Natural killer cell (primary cell): ENCODE data around the gene ZNF367. TPM values are rescaled to one million over a fixed set of nuclear protein-coding genes. Genes with fewer than 3 reads are reported as not detected.
"Not testable (repeated sequence)": the region's sequence is repeated elsewhere in the genome, so short reads cannot be mapped to it uniquely, and the experiment has no call there.

Source experiments
- ATAC-seq, 3 donors: fragments of 150-1000 bp in 2 of 3; fragments of 200-7000 bp in 1 of 3; cut with Tn5 transposase; 1 replicate in 1 of 3; 2 replicates in 2 of 3; pipeline ENCODE4 v1.10.0; 2021; ENCODE audit warnings: mild to moderate bottlenecking in 2 of 3, moderate library complexity in 2 of 3
- DNase-seq, 2 donors: peaks; one replicate each; pipeline versions ENCODE4 v3.0.0 to v3.0.0-alpha.2; 2013 to 2021; ENCODE audit warnings: mixed read lengths in 1 of 2
- H3K27ac ChIP-seq: one replicate; pipeline ENCODE4 v1.5.1; 2013; ENCODE audit warnings: mild to moderate bottlenecking, low read length
- H3K27me3 ChIP-seq: one replicate; pipeline ENCODE4 v1.6.1; 2013; ENCODE audit warnings: low read length; ENCODE audit not compliant: control insufficient read depth, insufficient read depth
- H3K36me3 ChIP-seq: one replicate; pipeline ENCODE4 v1.6.1; 2013; ENCODE audit warnings: low read length; ENCODE audit not compliant: control insufficient read depth, insufficient read depth
- H3K4me1 ChIP-seq: one replicate; pipeline ENCODE4 v1.6.1; 2013; ENCODE audit warnings: low read length; ENCODE audit not compliant: control insufficient read depth, insufficient read depth
- H3K4me3 ChIP-seq: one replicate; pipeline ENCODE4 v1.5.1; 2013; ENCODE audit warnings: low read length
- H3K9me3 ChIP-seq: one replicate; pipeline ENCODE4 v1.6.1; 2013; ENCODE audit warnings: low read length; ENCODE audit not compliant: control insufficient read depth, insufficient read depth
- H3K27ac Mint-ChIP-seq, 2 donors: one replicate each; pipeline ENCODE4 v1.8.0; 2022; ENCODE audit warnings: mild to moderate bottlenecking in 2 of 2, mixed read lengths in 2 of 2, moderate library complexity in 1 of 2
- H3K27me3 Mint-ChIP-seq, 2 donors: one replicate each; pipeline ENCODE4 v1.8.0; 2022; ENCODE audit warnings: low read depth in 2 of 2, mixed read lengths in 2 of 2
- H3K36me3 Mint-ChIP-seq: one replicate; pipeline ENCODE4 v1.8.0; 2022; ENCODE audit warnings: mixed read lengths
- H3K4me1 Mint-ChIP-seq, 2 donors: one replicate each; pipeline ENCODE4 v1.8.0; 2022; ENCODE audit warnings: mixed read lengths in 2 of 2
- H3K4me3 Mint-ChIP-seq: one replicate; pipeline ENCODE4 v1.8.0; 2022; ENCODE audit warnings: mild to moderate bottlenecking, moderate library complexity, mixed read lengths
- H3K9me3 Mint-ChIP-seq, 2 donors: one replicate each; pipeline ENCODE4 v1.8.0; 2022; ENCODE audit warnings: mixed read lengths in 2 of 2
- CTCF ChIP-seq: fragments of 200-600 bp; IDR thresholded peaks from one replicate; pipeline ENCODE4 v1.8.0; 2022; ENCODE audit warnings: antibody characterized with exemption
- WGBS: methylation state at CpG from one replicate; pipeline ENCODE4 v1.1.7; 2013; ENCODE audit warnings: missing lambda C conversion rate; ENCODE audit not compliant: insufficient coverage; 5-methylcytosine and 5-hydroxymethylcytosine counted together
- intact Hi-C: fragments of 100-400 bp; cut with micrococcal nuclease; formaldehyde crosslinking; loops from one replicate; pipeline ENCODE4 v1.14.2; 2022
- total RNA-seq, 4 donors: library from RNA; stranded (reverse); fragments of 120-200 nt in 1 of 4; gene quantifications; one replicate each; pipeline versions ENCODE4 v1.2.3 to v1.2.4, GENCODE V29; 2013 to 2022

ZNF367 gene
- total RNA-seq, 3 donors from 2014 or later (not counting 1 experiment from before 2014, with no cell fraction given), result 4.4 to 6.2 (median 4.5) TPM

GRCh38 chr9:96376891-96377874, 41.0 kb downstream of the ZNF367 start:
- Mint-ChIP-seq H3K27me3 (no peaks in the 10 kb centered on the region), H3K36me3 (no peaks in the 10 kb centered on the region), H3K9me3 (no peaks in the 10 kb centered on the region), H3K4me3 (no peak overlapping the region), H3K4me1 (peaks cover 31 to 38% of the 10 kb centered on the region in 2 donors), H3K27ac (no peak overlapping the region)
- intact Hi-C loops, result no loop called here
- no peak for TF ChIP-seq CTCF
- Histone ChIP-seq H3K27me3 (no peaks in the 10 kb centered on the region), H3K36me3 (no peaks in the 10 kb centered on the region), H3K4me3 (no peak overlapping the region), H3K27ac (no peak overlapping the region), H3K4me1 (peaks cover 5% of the 10 kb centered on the region), H3K9me3 (no peaks in the 10 kb centered on the region)
- 96% methylated on average over 13 of the region's 13 CpGs for WGBS
- no peak for DNase-seq
- ATAC-seq, result no peak

- H3K9me3 Mint-ChIP-seq, H3K27me3 Mint-ChIP-seq, H3K4me1 ChIP-seq, H3K4me3 ChIP-seq, H3K36me3 ChIP-seq, H3K4me3 Mint-ChIP-seq, intact Hi-C loops, ATAC-seq, H3K9me3 ChIP-seq, H3K27ac ChIP-seq, DNase-seq, H3K27me3 ChIP-seq, H3K36me3 Mint-ChIP-seq: not testable (repeated sequence)
- peaks cover 18 to 24% of the 10 kb centered on the region in 2 donors for H3K4me1 Mint-ChIP-seq
- H3K27ac Mint-ChIP-seq, result peak overlapping the region in 1 of 2 donors; percentile 18
- WGBS, result 65% methylated on average over 6 of the region's 6 CpGs
Measured at GRCh38 chr9:96375507-96375906, 42.7 kb downstream of the ZNF367 start.

GRCh38 chr9:96367943-96368342, 50.2 kb downstream of the ZNF367 start:
- Histone ChIP-seq H3K27ac (no peak overlapping the region), H3K4me3 (no peak overlapping the region), H3K27me3 (no peaks in the 10 kb centered on the region), H3K9me3 (no peaks in the 10 kb centered on the region), H3K4me1 (no peaks in the 10 kb centered on the region), H3K36me3 (peaks cover 8% of the 10 kb centered on the region)
- no peaks in the 10 kb centered on the region for H3K9me3 Mint-ChIP-seq
- ATAC-seq (no peak), DNase-seq (no peak)
- no peaks in the 10 kb centered on the region for H3K27me3 Mint-ChIP-seq
- H3K4me1 Mint-ChIP-seq, result no peaks in the 10 kb centered on the region
- intact Hi-C loops, result no loop called here
- no peak overlapping the region for H3K4me3 Mint-ChIP-seq
- H3K36me3 Mint-ChIP-seq, result peaks cover 7% of the 10 kb centered on the region
- no peak overlapping the region for H3K27ac Mint-ChIP-seq
- no peak for TF ChIP-seq CTCF
- no CpG with 5 or more reads among the region's 1 CpG for WGBS

- Histone ChIP-seq H3K9me3 (no peaks in the 10 kb centered on the region), H3K36me3 (peaks cover 11% of the 10 kb centered on the region), H3K4me3 (no peak overlapping the region), H3K4me1 (no peaks in the 10 kb centered on the region), H3K27me3 (no peaks in the 10 kb centered on the region), H3K27ac (no peak overlapping the region)
- Mint-ChIP-seq H3K27me3 (no peaks in the 10 kb centered on the region), H3K36me3 (peaks cover 7% of the 10 kb centered on the region), H3K9me3 (no peaks in the 10 kb centered on the region), H3K4me3 (no peak overlapping the region), H3K4me1 (no peaks in the 10 kb centered on the region), H3K27ac (no peak overlapping the region)
- intact Hi-C loops, result no loop called here
- WGBS, result 98% methylated on average over 9 of the region's 9 CpGs
- DNase-seq (no peak), ATAC-seq (no peak)
- no peak for TF ChIP-seq CTCF
Measured at GRCh38 chr9:96363175-96363967, 54.8 kb downstream of the ZNF367 start.

- H3K27ac Mint-ChIP-seq, intact Hi-C loops, H3K4me1 Mint-ChIP-seq, H3K27ac ChIP-seq, H3K9me3 Mint-ChIP-seq, H3K4me3 Mint-ChIP-seq, H3K9me3 ChIP-seq, H3K4me3 ChIP-seq, H3K27me3 ChIP-seq, H3K36me3 Mint-ChIP-seq, H3K4me1 ChIP-seq, H3K27me3 Mint-ChIP-seq, DNase-seq, ATAC-seq: not testable (repeated sequence)
- 98% methylated on average over 6 of the region's 6 CpGs for WGBS
- H3K36me3 ChIP-seq, result peaks cover 11% of the 10 kb centered on the region
Measured at GRCh38 chr9:96362119-96362518, 56.1 kb downstream of the ZNF367 start.
